Type B pancreatic cell (in vitro differentiated cells): Measurements from ENCODE around the gene SNX33. TPM values are rescaled to one million over a fixed set of nuclear protein-coding genes. Genes with fewer than 3 reads are reported as not detected.
"Not testable (repeated sequence)": the region's sequence is repeated elsewhere in the genome, so short reads cannot be mapped to it uniquely, and the experiment has no call there.

Source experiments
- DNase-seq: peaks from one replicate; pipeline ENCODE4 v3.0.0; 2021; ENCODE audit warnings: mixed read lengths; ENCODE audit not compliant: unreplicated experiment; ENCODE audit errors: extremely low spot score
- H3K27ac Mint-ChIP-seq: 2 replicates; pipeline ENCODE4 v1.8.0; 2021; ENCODE audit warnings: mild to moderate bottlenecking, mixed read lengths
- H3K27me3 Mint-ChIP-seq: 2 replicates; pipeline ENCODE4 v1.8.0; 2021; ENCODE audit warnings: mixed read lengths
- H3K36me3 Mint-ChIP-seq: 2 replicates; pipeline ENCODE4 v1.8.0; 2021; ENCODE audit warnings: mixed read lengths
- H3K4me1 Mint-ChIP-seq: one replicate; pipeline ENCODE4 v1.8.0; 2021; ENCODE audit warnings: mixed read lengths; ENCODE audit not compliant: unreplicated experiment
- H3K4me3 Mint-ChIP-seq: 2 replicates; pipeline ENCODE4 v1.8.0; 2021; ENCODE audit warnings: mild to moderate bottlenecking, mixed read lengths
- H3K9me3 Mint-ChIP-seq: 2 replicates; pipeline ENCODE4 v1.8.0; 2021; ENCODE audit warnings: mixed read lengths
- CTCF ChIP-seq: fragments of 200-600 bp; sonication (generic); conservative IDR thresholded peaks from 2 replicates; pipeline ENCODE4 v1.5.0; 2021; ENCODE audit warnings: antibody characterized with exemption, mild to moderate bottlenecking
- total RNA-seq: library from RNA; stranded (reverse); gene quantifications from 2 replicates; pipeline ENCODE4 v1.2.1, GENCODE V29; 2021; ENCODE audit warnings: low replicate concordance

SNX33 gene
- total RNA-seq, 1 donor from 2014 or later, result 24.9 TPM

- Mint-ChIP-seq H3K27ac (peak overlapping the region; percentile 59), H3K36me3 (no peaks in the 10 kb centered on the region), H3K27me3 (peaks cover 11% of the 10 kb centered on the region), H3K4me3 (no peak overlapping the region), H3K4me1 (peaks cover 26% of the 10 kb centered on the region), H3K9me3 (no peaks in the 10 kb centered on the region)
- TF ChIP-seq CTCF, result no peak
- no peak for DNase-seq
Measured at GRCh38 chr15:75695220-75695619, 47.5 kb downstream of the SNX33 start.

DNA sequence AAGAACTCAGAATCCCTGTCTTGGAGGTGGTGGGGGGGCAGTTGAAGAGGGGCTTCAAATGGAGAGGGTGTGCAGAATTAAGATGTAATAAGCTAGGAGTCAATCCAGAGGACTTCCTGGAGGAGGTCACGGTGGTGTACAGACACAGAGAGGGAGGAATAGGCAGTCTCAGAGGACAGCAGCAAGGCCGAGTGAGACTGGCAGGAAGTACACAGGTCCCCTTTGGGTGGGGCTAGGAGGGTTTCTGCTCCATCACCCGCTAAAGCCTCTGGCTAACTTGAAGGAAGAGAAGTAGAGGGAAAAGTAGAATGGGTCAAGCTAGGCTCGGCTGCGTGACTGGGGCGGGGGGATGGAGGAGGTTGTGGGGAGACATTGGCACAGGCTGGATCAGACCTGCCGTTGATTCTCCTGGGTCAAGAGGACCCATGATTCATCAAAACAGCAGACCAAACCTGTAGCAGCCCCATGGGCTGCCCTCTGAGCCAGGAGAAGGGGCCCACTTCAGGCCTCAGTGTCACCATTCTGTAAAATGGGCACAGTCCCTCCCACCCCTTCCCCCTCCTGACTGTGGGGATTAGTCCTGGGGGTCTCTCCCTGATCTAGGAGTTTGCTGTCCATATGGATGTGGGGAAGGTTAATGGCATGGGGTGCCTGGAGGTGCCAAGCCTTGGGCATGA, 48.1 kb downstream of the SNX33 start:
- no peaks in the 10 kb centered on the region for H3K9me3 Mint-ChIP-seq
- H3K27me3 Mint-ChIP-seq, result peaks cover 11% of the 10 kb centered on the region
- peaks cover 26% of the 10 kb centered on the region for H3K4me1 Mint-ChIP-seq
- no peak for DNase-seq
- no peak overlapping the region for H3K4me3 Mint-ChIP-seq
- no peak for TF ChIP-seq CTCF
- no peaks in the 10 kb centered on the region for H3K36me3 Mint-ChIP-seq
- peak overlapping the region; percentile 59 for H3K27ac Mint-ChIP-seq

- TF ChIP-seq CTCF, result no peak
- DNase-seq, result no peak
- Mint-ChIP-seq H3K27ac (no peak overlapping the region), H3K4me3 (no peak overlapping the region), H3K9me3 (no peaks in the 10 kb centered on the region), H3K27me3 (peaks cover 11% of the 10 kb centered on the region), H3K4me1 (peaks cover 26% of the 10 kb centered on the region), H3K36me3 (no peaks in the 10 kb centered on the region)
Measured at GRCh38 chr15:75696311-75696720, 48.6 kb downstream of the SNX33 start.

DNA sequence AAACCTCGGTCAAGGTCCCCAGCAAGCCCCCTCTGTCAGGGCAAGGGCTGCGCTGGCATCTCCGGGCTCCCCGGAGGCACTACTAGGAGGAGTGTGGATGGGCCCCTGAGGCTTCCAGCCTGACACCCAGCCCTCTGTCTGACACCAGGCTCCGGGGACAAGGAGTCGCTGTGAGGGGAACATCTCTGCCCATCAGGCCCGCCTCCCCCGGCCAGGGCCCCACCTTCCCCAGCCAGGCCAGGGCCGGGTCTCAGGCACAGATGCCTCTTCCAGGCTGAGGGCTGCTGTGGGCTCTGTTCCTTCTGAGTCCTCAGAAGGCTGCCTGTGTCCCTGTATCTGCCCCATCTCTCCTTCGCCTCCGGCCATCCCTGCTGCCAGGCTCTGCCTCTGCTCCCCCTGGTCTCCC, 49.1 kb downstream of the SNX33 start:
- Mint-ChIP-seq H3K4me1 (peaks cover 27% of the 10 kb centered on the region), H3K36me3 (no peaks in the 10 kb centered on the region), H3K27ac (no peak overlapping the region), H3K4me3 (no peak overlapping the region), H3K9me3 (no peaks in the 10 kb centered on the region), H3K27me3 (peaks cover 11% of the 10 kb centered on the region)
- no peak for DNase-seq
- no peak for TF ChIP-seq CTCF

GRCh38 chr15:75697523-75697922, 49.8 kb downstream of the SNX33 start:
- no peak for TF ChIP-seq CTCF
- peaks cover 8% of the 10 kb centered on the region for H3K27me3 Mint-ChIP-seq
- DNase-seq, result no peak
- H3K27ac Mint-ChIP-seq, result no peak overlapping the region
- H3K9me3 Mint-ChIP-seq, result no peaks in the 10 kb centered on the region
- H3K36me3 Mint-ChIP-seq, result no peaks in the 10 kb centered on the region
- H3K4me1 Mint-ChIP-seq, result peaks cover 28% of the 10 kb centered on the region
- no peak overlapping the region for H3K4me3 Mint-ChIP-seq

GRCh38 chr15:75697974-75698747, 50.4 kb downstream of the SNX33 start:
- H3K36me3 Mint-ChIP-seq, H3K9me3 Mint-ChIP-seq, DNase-seq, H3K27me3 Mint-ChIP-seq, H3K4me3 Mint-ChIP-seq, H3K27ac Mint-ChIP-seq: not testable (repeated sequence)
- H3K4me1 Mint-ChIP-seq, result peaks cover 28% of the 10 kb centered on the region

DNA sequence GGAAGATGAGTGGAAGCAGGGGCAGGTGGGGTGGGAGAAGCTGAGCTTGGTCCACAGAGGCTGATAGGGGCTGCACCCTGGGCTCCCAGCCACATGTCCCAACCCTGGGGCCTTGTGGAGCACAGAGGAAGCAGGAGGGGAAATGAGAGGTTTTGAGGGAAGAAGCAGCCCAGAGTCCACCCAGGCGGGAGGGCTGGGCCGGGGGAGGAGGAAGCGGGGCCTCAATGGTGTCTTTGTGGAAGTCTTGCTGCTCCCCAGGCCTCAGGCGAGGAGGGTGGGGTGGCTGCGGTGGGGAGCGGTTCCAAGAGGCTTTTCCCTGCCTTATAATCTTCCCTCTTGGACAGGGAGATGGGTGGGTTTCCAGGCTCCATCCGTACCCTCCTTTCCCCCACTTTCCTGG, 51.8 kb downstream of the SNX33 start:
- H3K36me3 Mint-ChIP-seq, H3K4me3 Mint-ChIP-seq, H3K9me3 Mint-ChIP-seq, DNase-seq, H3K27me3 Mint-ChIP-seq, H3K27ac Mint-ChIP-seq: not testable (repeated sequence)
- peaks cover 22% of the 10 kb centered on the region for H3K4me1 Mint-ChIP-seq

GRCh38 chr15:75699961-75700874, 52.5 kb downstream of the SNX33 start:
- H3K27ac Mint-ChIP-seq, H3K36me3 Mint-ChIP-seq, H3K27me3 Mint-ChIP-seq, H3K9me3 Mint-ChIP-seq, DNase-seq, H3K4me3 Mint-ChIP-seq: not testable (repeated sequence)
- peaks cover 15% of the 10 kb centered on the region for H3K4me1 Mint-ChIP-seq
